Dedifferentiated amniotic fluid mesenchymal stem cell (primary cell): ENCODE data around the gene PTF1A.
"Not testable (repeated sequence)": the region's sequence is repeated elsewhere in the genome, so short reads cannot be mapped to it uniquely, and the experiment has no call there.

Experiments
- DNase-seq: peaks from one replicate; pipeline ENCODE4 v3.0.0-alpha.2; 2016; ENCODE audit errors: extremely low spot score

The PTF1A gene

GRCh38 chr10:23204773-23205172, 12.7 kb downstream of the PTF1A start:
- no peak for DNase-seq

GRCh38 chr10:23205972-23206642, 14.0 kb downstream of the PTF1A start:
- DNase-seq = no peak

GRCh38 chr10:23217471-23217870, 25.4 kb downstream of the PTF1A start:
- DNase-seq = no peak

GRCh38 chr10:23230582-23230981, 38.5 kb downstream of the PTF1A start:
- no peak for DNase-seq

GRCh38 chr10:23238015-23238414, 45.9 kb downstream of the PTF1A start:
- no peak for DNase-seq

- not testable (repeated sequence) for DNase-seq
Observed at GRCh38 chr10:23241779-23242178, 49.7 kb downstream of the PTF1A start.
